ENCODE measurements around the gene XRCC4. TPM values are rescaled to one million over a fixed set of nuclear protein-coding genes. Genes with fewer than 3 reads are reported as not detected.

XRCC4 gene
- total RNA-seq, 1 experiment from 2014 or later = 24.6 TPM

DNA sequence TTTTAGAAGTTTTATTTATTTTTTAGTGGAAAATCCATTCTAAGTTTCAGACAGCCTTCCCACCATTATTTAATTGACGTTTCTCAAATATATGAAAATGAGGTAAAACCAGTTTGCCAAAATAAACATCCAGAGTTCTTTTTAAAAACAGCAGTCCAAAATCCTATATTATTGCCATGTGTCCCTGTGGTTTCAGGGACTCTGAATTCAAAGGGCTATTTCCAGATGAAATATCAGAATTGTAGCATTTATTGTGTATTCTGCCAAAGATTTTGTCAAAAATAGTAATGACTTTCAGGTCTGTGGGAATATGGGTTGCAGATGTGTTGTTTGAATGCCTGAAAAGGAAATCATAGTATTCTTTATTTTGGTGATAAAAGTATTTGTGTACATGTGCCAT is 41.6 kb downstream of the XRCC4 start:
- DNase-seq (ENCODE audit: low read depth, low spot score) (no peak), ATAC-seq (no peak)
- TF ChIP-seq ZNF274 (IDR thresholded peaks at IDR 0.05; ENCODE audit: low read depth, low read length) = no peak
- TF ChIP-seq, protein P1, sequence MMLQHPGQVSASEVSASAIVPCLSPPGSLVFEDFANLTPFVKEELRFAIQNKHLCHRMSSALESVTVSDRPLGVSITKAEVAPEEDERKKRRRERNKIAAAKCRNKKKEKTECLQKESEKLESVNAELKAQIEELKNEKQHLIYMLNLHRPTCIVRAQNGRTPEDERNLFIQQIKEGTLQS (IDR thresholded peaks at IDR 0.05) = no peak
- no peak for TF ChIP-seq POLR2AphosphoS5 (IDR thresholded peaks at IDR 0.05; ENCODE audit: low read depth, low read length)
- TF ChIP-seq RAD21 (IDR thresholded peaks at IDR 0.05; ENCODE audit: low read depth) = no peak
- TF ChIP-seq SRF (IDR thresholded peaks at IDR 0.05; ENCODE audit: low read depth) = no peak
- TF ChIP-seq, protein P2, sequence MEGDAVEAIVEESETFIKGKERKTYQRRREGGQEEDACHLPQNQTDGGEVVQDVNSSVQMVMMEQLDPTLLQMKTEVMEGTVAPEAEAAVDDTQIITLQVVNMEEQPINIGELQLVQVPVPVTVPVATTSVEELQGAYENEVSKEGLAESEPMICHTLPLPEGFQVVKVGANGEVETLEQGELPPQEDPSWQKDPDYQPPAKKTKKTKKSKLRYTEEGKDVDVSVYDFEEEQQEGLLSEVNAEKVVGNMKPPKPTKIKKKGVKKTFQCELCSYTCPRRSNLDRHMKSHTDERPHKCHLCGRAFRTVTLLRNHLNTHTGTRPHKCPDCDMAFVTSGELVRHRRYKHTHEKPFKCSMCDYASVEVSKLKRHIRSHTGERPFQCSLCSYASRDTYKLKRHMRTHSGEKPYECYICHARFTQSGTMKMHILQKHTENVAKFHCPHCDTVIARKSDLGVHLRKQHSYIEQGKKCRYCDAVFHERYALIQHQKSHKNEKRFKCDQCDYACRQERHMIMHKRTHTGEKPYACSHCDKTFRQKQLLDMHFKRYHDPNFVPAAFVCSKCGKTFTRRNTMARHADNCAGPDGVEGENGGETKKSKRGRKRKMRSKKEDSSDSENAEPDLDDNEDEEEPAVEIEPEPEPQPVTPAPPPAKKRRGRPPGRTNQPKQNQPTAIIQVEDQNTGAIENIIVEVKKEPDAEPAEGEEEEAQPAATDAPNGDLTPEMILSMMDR (IDR thresholded peaks at IDR 0.05 in 2 of 3, conservative IDR thresholded peaks at IDR 0.05 in 1 of 3; ENCODE audit: borderline replicate concordance in 1 of 3, insufficient read depth in 1 of 3, low read depth in 2 of 3, low read length in 2 of 3) = no peak
- no peak for TF ChIP-seq POLR2A (IDR thresholded peaks at IDR 0.05; ENCODE audit: borderline replicate concordance, extremely low read depth, insufficient read depth, insufficient read length)
- TF ChIP-seq, protein P3, sequence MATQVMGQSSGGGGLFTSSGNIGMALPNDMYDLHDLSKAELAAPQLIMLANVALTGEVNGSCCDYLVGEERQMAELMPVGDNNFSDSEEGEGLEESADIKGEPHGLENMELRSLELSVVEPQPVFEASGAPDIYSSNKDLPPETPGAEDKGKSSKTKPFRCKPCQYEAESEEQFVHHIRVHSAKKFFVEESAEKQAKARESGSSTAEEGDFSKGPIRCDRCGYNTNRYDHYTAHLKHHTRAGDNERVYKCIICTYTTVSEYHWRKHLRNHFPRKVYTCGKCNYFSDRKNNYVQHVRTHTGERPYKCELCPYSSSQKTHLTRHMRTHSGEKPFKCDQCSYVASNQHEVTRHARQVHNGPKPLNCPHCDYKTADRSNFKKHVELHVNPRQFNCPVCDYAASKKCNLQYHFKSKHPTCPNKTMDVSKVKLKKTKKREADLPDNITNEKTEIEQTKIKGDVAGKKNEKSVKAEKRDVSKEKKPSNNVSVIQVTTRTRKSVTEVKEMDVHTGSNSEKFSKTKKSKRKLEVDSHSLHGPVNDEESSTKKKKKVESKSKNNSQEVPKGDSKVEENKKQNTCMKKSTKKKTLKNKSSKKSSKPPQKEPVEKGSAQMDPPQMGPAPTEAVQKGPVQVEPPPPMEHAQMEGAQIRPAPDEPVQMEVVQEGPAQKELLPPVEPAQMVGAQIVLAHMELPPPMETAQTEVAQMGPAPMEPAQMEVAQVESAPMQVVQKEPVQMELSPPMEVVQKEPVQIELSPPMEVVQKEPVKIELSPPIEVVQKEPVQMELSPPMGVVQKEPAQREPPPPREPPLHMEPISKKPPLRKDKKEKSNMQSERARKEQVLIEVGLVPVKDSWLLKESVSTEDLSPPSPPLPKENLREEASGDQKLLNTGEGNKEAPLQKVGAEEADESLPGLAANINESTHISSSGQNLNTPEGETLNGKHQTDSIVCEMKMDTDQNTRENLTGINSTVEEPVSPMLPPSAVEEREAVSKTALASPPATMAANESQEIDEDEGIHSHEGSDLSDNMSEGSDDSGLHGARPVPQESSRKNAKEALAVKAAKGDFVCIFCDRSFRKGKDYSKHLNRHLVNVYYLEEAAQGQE (IDR thresholded peaks at IDR 0.05; ENCODE audit: low read depth) = no peak
- no peak for TF ChIP-seq CEBPB (IDR thresholded peaks at IDR 0.05; ENCODE audit: low read depth)
- TF ChIP-seq, protein P4, sequence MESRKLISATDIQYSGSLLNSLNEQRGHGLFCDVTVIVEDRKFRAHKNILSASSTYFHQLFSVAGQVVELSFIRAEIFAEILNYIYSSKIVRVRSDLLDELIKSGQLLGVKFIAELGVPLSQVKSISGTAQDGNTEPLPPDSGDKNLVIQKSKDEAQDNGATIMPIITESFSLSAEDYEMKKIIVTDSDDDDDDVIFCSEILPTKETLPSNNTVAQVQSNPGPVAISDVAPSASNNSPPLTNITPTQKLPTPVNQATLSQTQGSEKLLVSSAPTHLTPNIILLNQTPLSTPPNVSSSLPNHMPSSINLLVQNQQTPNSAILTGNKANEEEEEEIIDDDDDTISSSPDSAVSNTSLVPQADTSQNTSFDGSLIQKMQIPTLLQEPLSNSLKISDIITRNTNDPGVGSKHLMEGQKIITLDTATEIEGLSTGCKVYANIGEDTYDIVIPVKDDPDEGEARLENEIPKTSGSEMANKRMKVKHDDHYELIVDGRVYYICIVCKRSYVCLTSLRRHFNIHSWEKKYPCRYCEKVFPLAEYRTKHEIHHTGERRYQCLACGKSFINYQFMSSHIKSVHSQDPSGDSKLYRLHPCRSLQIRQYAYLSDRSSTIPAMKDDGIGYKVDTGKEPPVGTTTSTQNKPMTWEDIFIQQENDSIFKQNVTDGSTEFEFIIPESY (IDR thresholded peaks at IDR 0.05; ENCODE audit: extremely low read depth, insufficient replicate concordance, low read length) = no peak
- TF ChIP-seq ZFX (IDR thresholded peaks at IDR 0.05) = no peak
- no peak for TF ChIP-seq FOSL1 (IDR thresholded peaks at IDR 0.05; ENCODE audit: low read depth)
- TF ChIP-seq EGR1 (IDR thresholded peaks at IDR 0.05; ENCODE audit: low read depth) = no peak
- no peak for TF ChIP-seq SP1 (IDR thresholded peaks at IDR 0.05; ENCODE audit: low read depth)
- no peak for TF ChIP-seq ELF1 (IDR thresholded peaks at IDR 0.05; ENCODE audit: borderline replicate concordance, low read depth)
- no peak for TF ChIP-seq EZH2 (IDR thresholded peaks at IDR 0.05)
- no peak for TF ChIP-seq CBX3 (IDR thresholded peaks at IDR 0.05; ENCODE audit: low read depth)
- no peak for TF ChIP-seq SIN3A (IDR thresholded peaks at IDR 0.05; ENCODE audit: low read depth)
- no peak for TF ChIP-seq TCF7L2 (IDR thresholded peaks at IDR 0.05; ENCODE audit: borderline replicate concordance, extremely low read depth, insufficient read depth, insufficient read length)
- no peak for TF ChIP-seq JUND (IDR thresholded peaks at IDR 0.05)
- Histone ChIP-seq H3K9me3 (ENCODE audit: control insufficient read depth in 1 of 2, insufficient read depth in 1 of 2, low read depth in 1 of 2, low read length in 2 of 2) (peaks cover 0 to 7% of the 10 kb centered on the region in 2 experiments; a peak in 1 of 4 replicates), H3K9ac (ENCODE audit: low read length) (no peak overlapping the region), H3K27me3 (ENCODE audit: insufficient read depth, low read length) (no peaks in the 10 kb centered on the region), H3K36me3 (ENCODE audit: control insufficient read depth in 1 of 2, insufficient read depth in 2 of 2, low read length in 2 of 2) (peaks cover 0 to 11% of the 10 kb centered on the region in 2 experiments; a peak in 1 of 4 replicates), H3K79me2 (ENCODE audit: insufficient read depth, low read length) (no peaks in the 10 kb centered on the region), H2AFZ (ENCODE audit: low read depth, low read length, poor library complexity, severe bottlenecking) (no peak overlapping the region), H3K4me1 (ENCODE audit: control insufficient read depth in 1 of 2, insufficient read depth in 2 of 2, low read length in 2 of 2) (no peaks in the 10 kb centered on the region), H4K20me1 (ENCODE audit: insufficient read depth) (no peaks in the 10 kb centered on the region), H3K4me2 (ENCODE audit: low read length) (no peak overlapping the region), H3K4me3 (replicated peaks in 1 of 2; ENCODE audit: low read depth in 1 of 2, low read length in 2 of 2) (no peak overlapping the region), H3K27ac (ENCODE audit: low read depth, low read length) (no peak overlapping the region), H3K9me2 (ENCODE audit: insufficient read depth) (no peaks in the 10 kb centered on the region)
- ChIA-PET POLR2A (no interaction called here), CTCF (no interaction called here), RAD21 (ENCODE audit: low non-redundant PET in 1 of 2, low total read pairs in 2 of 2, uncharacterized antibody in 2 of 2, unreplicated experiment in 2 of 2) (no interaction called here)
- intact Hi-C loops (cut with micrococcal nuclease) = no loop called here
- no TSS peak for BruUV-seq (replicated peaks)
